Body of pancreas (tissue), 4 donors: ENCODE measurements around the gene IFIT1B.

ENCODE experiments used
- CTCF ChIP-seq, 7 experiments: fragments of 450-650 bp in 4 of 7; fragments of 200-600 bp in 3 of 7; sonication (generic) in 3 of 7; IDR thresholded peaks; one replicate each; pipeline ENCODE4 v1.5.1; 2016 to 2019; ENCODE audit warnings: antibody characterized with exemption in 7 of 7
- POLR2A ChIP-seq, 3 donors: fragments of 450-650 bp; IDR thresholded peaks; one replicate each; pipeline ENCODE4 v1.6.1; 2016; ENCODE audit warnings: antibody characterized with exemption in 3 of 3, mild to moderate bottlenecking in 2 of 3

DNA sequence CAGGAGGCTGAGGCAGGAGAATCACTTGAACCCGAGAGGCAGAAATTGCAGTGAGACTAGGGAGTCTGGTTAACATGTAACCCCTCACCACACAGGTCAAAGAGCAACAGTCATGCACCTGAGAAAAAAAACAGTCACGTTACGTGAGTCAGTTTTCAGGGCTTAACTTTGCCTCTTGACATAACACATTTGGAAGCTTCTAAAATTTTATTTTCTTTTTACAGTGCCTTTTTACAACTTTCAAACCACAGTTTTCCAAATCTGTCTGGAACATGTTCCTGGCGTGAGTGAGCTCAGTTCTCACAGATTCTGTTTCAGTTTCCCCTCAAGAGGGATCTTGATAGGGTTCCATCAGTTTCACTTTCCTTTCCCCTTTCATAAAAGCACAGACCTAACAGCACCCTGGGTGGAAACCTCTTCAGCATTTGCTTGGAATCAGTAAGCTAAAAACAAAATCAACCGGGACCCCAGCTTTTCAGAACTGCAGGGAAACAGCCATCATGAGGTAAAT lies 45.7 kb upstream of the IFIT1B start:
- TF ChIP-seq CTCF (IDR thresholded peaks at IDR 0.05) (no peak), POLR2A (IDR thresholded peaks at IDR 0.05) (no peak)
